Esophagus muscularis mucosa (tissue), 3 donors: Measurements from ENCODE around the gene ARL8B.

Experiments used
- POLR2A ChIP-seq: fragments of 450-650 bp; IDR thresholded peaks from one replicate; pipeline ENCODE4 v1.6.1; 2017; ENCODE audit warnings: antibody characterized with exemption, moderate library complexity, mild to moderate bottlenecking, low read depth
- TF ChIP-seq, protein P1 (sequence below), 3 experiments: fragments of 200-600 bp in 2 of 3; fragments of 450-650 bp in 1 of 3; sonication (generic) in 2 of 3; IDR thresholded peaks; one replicate each; pipeline ENCODE4 v1.5.1; 2017 to 2019; ENCODE audit warnings: antibody characterized with exemption in 3 of 3, mild to moderate bottlenecking in 2 of 3, moderate library complexity in 1 of 3

DNA sequence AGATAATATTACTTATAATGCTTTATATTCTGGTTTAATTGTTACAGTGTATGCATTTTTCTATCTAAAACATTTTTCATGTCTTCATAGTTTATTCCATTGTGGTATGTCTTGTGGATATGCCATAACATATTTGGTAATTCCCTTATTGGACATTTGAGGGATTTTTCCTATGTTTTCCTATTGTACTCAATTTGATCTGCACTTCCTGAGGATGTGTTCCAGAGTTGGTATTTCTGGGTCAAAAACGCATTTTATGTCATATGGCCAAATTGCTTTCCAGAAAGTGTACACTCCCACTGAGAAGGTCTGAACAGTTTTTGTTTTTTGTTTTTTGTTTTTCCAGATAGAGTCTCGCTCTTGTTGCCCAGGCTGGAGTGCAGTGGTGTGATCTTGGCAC lies 6.8 kb downstream of the ARL8B start:
- TF ChIP-seq POLR2A, result no peak
- TF ChIP-seq, protein P1, sequence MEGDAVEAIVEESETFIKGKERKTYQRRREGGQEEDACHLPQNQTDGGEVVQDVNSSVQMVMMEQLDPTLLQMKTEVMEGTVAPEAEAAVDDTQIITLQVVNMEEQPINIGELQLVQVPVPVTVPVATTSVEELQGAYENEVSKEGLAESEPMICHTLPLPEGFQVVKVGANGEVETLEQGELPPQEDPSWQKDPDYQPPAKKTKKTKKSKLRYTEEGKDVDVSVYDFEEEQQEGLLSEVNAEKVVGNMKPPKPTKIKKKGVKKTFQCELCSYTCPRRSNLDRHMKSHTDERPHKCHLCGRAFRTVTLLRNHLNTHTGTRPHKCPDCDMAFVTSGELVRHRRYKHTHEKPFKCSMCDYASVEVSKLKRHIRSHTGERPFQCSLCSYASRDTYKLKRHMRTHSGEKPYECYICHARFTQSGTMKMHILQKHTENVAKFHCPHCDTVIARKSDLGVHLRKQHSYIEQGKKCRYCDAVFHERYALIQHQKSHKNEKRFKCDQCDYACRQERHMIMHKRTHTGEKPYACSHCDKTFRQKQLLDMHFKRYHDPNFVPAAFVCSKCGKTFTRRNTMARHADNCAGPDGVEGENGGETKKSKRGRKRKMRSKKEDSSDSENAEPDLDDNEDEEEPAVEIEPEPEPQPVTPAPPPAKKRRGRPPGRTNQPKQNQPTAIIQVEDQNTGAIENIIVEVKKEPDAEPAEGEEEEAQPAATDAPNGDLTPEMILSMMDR (IDR thresholded peaks at IDR 0.05), result no peak
